NCI-H82 (cell line): ENCODE results near the gene NAXD.
"Not testable (repeated sequence)": the region's sequence is repeated elsewhere in the genome, so short reads cannot be mapped to it uniquely, and the experiment has no call there.

ENCODE experiments used
- DNase-seq: peaks from one replicate; lab custom pipeline; 2025; lab: John Stamatoyannopoulos, UW

The NAXD gene

GRCh38 chr13:110644892-110645521, 29.7 kb downstream of the NAXD start:
- DNase-seq = peak; percentile 52

DNA sequence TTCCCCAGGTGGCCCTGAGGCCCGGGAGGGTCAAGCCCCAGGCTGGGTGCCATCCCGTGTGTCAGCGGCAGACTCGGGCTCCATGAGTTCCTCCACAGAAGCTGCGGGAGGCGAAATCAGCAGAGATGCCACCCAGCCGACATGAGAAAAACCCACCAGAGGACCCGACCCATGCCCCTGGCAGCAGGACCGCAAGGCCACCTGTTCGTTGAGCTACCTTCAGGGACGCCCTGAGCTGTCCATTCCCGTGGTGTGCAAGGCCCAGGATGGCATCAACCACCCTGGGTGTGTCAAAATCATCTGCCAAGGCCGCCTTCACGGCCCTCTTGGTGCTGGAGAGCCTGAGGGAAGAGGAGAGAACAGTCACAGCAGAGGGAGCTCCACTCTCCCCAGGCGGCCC, 30.4 kb downstream of the NAXD start:
- no peak for DNase-seq

DNA sequence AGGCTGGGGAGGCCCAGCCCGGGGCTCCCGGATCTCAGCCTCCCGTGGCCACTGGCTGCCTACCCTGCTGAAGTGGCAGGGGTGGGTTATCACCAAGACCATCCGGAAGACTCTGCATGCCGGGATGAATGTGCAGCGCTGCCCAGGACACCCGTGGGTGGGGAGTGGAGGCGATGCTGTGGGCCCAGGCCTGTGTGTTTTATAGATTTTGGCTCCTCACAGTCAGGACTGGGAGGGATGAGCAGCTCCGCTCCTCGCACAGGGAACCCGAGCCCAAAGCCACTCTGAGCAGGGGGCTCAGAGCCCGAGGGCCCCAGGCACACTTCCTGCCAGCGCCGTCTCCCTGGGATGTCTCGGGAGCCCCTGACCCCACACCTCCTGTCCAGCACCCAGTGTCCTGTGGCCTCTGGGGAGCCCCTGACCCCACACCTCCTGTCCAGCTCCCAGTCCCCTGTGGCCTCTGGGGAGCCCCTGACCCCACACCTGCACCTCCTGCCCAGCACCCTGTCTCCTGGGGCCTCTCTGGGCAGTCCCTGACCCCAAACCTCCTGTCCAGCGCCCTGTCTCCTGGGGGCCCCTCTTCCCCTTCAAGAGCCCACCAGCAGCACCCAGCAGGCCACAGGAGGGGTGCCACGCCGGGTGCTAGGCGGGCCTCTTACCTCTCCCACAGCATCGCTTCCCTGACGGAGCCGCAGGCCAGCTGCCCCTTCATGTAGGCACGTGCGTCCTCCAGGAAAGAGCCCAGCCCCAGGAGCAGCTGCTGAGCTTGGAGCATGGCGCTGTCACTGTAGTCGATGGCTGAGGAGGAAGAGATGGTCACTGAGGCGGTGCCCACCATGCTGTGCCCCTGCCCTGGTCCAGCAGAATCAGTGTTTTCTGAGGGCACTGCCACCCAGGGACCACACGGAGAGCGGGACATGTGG, 31.4 kb downstream of the NAXD start:
- DNase-seq = no peak

DNA sequence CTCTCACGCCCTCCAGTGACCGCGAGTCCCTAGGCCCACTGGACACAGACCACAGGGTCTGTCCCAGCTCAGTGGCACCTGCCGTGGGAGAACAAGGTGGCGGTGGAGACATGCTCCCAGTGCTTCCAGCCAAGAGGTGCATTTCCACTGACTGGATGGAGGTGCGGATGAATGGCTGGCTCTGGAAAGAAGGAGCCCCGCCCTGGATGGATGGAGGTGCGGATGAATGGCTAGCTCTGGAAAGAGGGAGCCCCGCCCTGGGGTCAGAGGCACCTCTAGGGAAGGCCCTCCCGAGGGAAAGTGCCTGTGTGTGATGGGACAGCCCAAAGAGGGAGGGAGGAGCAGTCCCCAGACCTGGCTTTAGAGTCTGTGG, 32.0 kb downstream of the NAXD start:
- no peak for DNase-seq

- DNase-seq = peak; percentile 93
Measured at GRCh38 chr13:110648146-110648819, 32.9 kb downstream of the NAXD start.

GRCh38 chr13:110648848-110649421, 33.6 kb downstream of the NAXD start:
- peak; percentile 90 for DNase-seq

DNA sequence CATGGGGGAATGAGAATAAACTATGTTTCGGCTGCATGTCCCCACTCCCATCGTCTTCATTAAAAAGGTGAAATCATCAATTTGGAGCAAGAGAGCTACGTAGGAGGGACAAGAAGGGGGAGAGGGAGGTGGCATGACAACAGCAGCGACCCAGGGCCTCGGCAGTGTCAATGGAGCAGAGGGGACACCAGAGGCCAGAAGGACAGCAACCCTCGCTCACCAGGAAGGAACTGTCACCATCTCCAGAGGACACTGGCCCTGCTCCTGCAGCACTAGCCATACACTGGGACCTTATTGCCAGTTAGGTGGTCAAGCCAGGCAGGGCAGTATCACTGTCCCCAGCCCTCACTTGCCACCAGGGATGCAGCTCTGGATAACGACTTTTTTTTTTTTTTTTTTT, 34.2 kb downstream of the NAXD start:
- DNase-seq = no peak

GRCh38 chr13:110650436-110650835, 35.1 kb downstream of the NAXD start:
- DNase-seq = no peak

GRCh38 chr13:110651271-110651670, 35.9 kb downstream of the NAXD start:
- DNase-seq = no peak

DNA sequence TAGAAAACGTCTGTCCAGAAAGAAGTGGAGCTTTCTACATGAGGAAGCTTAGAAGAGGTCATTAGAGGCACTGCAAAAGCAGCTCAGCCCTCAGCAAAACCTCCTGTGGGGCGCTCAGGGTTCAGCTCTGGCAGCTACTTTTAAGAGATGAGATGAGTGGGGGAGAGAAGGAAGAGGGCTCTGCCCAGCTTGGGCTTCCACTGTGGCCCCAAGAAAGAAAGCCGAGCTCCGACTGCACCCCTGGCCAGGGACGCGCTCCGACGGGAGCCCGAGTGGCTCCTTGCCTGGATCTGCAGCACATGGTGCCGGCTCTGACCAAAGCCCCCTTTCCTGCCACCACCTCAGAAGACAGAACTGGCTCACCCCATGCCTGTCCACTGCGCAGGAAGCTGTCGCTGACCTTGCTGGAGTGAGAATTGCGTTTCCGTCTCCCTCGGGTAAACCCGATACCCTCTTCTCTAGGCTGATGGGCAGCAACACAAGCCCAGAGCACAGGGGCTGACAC, 36.4 kb downstream of the NAXD start:
- no peak for DNase-seq

DNA sequence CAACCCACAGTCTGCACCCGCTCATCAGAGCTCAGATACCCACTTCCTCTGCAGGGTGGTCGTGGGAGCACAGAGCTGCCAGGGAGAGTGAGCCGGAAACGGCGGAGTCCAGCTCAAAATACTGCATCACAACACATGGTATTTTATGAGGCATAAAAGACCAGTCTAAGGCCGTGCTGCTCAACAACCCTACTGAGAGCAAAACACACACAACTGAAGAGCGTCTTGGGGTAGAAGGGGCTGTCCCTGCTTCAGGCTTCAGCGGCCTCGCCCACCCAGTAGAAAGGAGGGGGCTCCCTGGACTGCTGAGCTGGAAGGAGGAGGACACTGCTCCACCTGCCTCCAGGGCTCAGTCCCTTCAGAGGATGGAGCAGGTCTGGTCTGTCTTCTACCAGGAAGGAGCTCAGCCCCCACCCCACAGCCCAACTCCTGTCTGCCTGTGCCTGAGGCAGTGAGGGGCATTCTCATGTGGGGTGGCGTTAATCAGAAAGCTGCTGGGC, 36.9 kb downstream of the NAXD start:
- DNase-seq = no peak

DNA sequence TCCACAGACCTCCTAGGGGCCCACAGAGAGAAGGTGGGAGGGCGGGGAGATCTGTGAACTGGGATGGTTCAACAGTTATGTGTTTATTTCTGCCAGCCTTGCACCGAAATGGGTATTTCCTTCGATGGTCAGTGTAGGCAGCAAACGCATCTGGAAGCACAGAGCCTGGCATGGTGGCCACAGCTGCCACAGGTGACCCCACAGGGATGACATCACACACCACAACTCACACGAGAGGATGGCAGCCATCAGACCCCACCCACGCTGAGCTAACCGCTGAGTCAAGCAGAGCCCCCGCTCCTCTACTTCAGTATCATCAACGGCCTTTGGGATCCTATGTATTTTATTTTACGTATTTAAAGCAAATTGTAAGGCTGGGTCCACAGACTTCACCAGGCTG, 37.4 kb downstream of the NAXD start:
- DNase-seq = no peak

GRCh38 chr13:110653271-110653670, 37.9 kb downstream of the NAXD start:
- no peak for DNase-seq

GRCh38 chr13:110653851-110654250, 38.5 kb downstream of the NAXD start:
- DNase-seq = no peak

DNA sequence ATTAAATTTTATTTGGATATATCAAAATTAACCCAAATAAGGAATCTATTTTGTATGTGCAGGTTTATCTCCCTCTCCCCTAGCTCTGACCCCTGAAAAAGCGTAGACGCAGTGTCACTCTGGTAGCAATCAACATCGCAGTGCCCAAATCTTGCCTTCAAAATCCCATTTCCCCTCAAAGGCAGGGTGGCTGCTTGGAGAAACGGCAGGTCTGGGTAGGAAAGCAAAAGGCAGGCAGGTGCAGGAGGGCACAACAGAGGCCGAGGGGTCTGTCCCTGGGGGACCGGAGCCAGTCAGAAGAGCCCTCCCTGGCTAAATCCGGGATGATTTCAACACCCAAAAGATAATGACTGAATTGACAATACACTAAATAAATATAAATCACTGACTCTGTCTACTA, 41.9 kb downstream of the NAXD start:
- DNase-seq = no peak

GRCh38 chr13:110658218-110658911, 43.0 kb downstream of the NAXD start:
- DNase-seq = not testable (repeated sequence)

DNA sequence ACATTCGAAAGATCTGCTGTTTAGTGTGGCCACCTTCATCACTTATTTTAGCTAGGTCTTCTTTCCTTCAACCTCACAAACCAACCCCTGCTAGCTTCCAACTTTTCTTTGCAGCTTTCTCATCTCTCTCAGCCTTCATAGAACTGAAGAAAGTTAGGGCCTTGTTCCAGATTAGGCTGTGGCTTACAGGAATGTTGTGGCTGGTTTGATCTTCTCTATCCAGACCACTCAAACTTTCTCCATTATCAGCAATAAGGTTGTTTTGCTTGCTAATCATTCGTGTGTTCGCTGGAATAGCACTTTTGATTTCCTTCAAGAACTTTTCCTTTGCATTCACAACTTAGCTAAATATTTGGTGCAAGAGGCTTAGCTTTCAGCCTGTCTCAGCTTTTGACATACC, 45.9 kb downstream of the NAXD start:
- DNase-seq = no peak

DNA sequence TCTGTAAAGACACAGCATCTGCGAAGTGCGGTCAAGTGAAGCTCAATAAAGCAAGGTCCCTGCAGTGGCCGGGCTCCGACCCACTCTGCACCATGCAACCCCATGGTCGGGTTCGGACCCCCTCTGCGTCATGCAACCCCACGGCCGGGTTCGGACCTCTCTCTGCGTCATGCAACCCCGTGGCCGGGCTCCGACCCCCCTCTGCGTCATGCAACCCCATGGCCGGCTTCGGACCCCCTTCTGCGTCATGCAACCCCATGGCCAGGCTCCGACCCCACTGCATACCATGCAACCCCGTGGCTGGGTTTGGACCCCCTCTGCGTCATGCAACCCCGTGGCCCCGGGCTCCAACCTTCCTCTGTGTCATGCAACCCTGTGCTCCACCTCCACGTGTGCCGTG, 46.7 kb downstream of the NAXD start:
- no peak for DNase-seq

GRCh38 chr13:110662777-110663443, 47.6 kb downstream of the NAXD start:
- no peak for DNase-seq

GRCh38 chr13:110663491-110663890, 48.1 kb downstream of the NAXD start:
- no peak for DNase-seq

GRCh38 chr13:110664041-110664440, 48.7 kb downstream of the NAXD start:
- no peak for DNase-seq
